Measurements from ENCODE around the gene TRAPPC14. TPM values are rescaled to one million over a fixed set of nuclear protein-coding genes. Genes with fewer than 3 reads are reported as not detected.
"Not testable (repeated sequence)": the region's sequence is repeated elsewhere in the genome, so short reads cannot be mapped to it uniquely, and the experiment has no call there.

TRAPPC14 gene
- total RNA-seq, 1 donor from 2014 or later = 5.3 TPM

DNA sequence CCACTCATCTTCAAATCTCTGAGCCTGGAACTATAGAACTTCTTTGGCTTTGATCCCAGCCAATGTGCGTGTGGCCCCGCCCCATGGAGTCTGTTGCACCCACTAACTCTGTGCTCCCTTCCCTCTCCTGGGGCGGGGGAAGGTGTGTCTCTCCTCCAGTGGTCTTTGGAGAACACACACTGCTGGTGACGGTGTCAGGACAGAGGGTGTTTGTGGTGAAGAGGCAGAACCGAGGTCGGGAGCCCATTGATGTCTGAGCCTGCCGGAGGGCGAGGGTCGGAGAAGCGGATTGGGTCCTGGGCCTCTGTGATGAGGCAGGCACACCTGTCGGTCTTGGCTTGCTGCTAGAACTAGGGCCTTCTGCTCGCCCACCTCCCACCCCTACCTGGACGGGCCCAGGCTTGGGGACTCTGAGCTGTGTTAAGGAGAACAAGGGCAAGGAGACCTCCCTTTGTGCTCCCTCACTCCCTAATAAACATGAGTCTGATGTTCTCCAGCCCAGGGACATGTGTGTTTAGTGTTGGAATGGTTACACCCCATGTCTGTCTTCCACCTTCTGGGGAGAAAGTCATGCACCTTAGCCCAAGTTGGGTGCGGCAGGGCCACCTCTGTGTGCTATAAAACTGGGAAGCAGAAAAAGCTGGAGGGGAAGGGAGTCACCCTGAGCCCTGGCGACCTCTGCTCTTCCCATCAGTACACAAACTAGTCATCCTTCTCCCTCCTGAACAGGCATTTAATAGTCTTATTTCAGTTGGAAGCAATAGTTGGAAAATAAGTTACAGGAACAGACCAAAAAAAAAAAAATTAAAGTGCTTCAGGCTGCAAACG, 4.6 kb downstream of the TRAPPC14 start:
- DNase-seq = no peak

DNA sequence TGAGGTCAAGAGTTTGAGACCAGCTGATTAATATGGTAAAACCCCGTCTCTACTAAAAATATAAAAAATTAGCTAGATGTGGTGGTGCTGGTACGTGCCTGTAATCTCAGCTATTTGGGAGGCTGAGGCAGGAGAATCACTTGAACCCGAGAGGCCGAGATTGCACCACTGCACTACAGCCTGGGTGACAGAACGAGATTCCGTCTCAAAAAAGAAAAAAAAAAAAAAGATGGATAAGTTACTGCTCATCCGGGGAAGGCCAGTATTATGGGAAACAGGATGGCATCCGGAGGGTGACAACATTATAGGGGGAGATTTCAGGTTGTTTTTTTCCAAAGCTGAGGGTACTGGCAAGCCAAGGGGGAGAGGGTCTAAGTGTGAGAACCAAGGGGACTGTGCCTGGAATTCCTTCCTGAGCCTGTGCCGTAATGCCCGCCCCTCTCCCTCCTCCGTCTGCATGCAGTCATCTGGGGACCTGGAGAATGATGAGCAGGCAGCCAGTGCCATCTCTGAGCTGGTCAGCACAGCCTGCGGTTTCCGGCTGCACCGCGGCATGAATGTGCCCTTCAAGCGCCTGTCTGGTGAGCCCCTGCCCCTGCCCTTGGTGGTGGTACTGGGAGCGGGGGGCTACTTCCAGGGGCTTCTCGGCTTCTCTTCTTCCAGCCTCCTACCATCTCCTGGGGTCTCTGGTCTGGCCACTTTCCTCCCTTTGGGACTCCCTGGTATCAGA, 5.4 kb downstream of the TRAPPC14 start:
- DNase-seq = no peak

DNA sequence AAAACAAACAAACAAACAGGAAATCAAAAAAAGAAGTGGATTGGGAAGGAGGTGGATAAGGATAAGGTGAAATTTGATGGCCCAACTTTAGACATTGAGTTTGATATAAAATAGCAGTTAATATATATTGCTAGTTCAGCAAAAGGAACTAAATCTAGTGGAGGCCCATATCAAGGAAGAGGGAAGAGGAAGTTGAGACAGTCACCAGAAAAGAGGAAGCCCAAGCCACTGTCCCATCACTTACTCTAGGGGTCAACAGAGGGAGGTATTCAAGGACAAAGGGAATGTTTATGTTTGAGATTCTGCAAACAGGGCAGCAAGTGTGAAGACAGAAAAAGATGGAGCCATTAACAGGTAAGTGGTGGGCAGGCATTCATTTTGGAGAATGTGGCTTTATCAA, 6.1 kb downstream of the TRAPPC14 start:
- no peak for DNase-seq

DNA sequence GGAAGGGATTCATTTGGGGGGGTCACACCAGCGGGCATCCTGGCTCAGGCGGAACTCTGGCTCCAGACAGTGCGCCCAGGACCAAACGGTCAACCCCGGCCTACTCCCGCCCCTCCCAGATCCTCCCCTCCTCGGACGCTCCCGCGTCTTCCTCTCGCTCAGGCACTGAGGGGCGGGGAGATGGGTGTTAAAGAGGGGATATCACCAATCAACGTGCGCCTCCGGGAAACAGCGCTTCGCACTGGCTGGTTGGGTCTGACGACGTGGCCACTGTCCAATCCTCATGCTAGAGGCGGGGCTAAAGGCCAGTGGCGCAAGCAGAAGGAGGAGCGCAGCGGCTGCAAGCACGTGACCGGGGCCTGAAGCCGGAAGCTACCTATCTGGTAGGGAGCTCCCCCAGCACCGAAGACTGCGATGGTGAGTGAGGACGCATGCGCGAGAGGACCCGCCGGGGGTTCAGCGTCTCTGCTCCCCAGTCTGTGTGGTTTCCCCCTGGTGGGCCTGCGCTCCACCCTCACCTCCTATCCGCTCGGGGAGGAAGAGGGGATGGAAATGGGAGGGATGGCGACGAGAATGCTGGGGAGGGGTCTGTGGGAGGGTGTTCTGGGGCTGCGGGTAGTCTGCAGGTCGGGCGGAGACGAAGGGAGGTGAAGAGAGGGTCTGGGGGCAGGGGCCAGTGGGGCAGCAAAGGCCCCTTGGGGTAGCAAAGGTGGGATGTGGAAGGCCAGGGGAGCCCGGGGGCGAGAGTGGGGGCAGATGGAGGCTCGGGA, 9.8 kb downstream of the TRAPPC14 start, which contains the start of gene LAMTOR4:
LAMTOR4 (plus strand) TSS at position 360 of the 770 bp plus-strand sequence; CDS start at position 415, 55 bp downstream.
- DNase-seq = peak; percentile 98

DNA sequence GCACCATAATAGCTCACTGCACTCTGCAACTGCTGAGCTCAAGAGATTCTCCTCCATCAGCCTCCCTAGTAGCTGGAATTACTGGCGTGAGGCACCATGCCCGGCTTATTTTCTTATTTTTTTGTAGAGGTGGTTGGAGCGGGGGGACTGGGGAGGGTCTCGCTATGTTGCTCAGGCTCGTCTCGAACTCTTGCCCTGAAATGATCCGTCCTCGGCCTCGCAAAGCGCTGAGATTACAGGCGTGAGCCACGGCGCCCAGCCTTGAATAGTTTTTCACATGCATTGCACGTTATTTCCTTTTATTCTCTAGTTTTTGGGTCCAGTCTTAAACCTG, 10.3 kb downstream of the TRAPPC14 start:
- no peak for DNase-seq

DNA sequence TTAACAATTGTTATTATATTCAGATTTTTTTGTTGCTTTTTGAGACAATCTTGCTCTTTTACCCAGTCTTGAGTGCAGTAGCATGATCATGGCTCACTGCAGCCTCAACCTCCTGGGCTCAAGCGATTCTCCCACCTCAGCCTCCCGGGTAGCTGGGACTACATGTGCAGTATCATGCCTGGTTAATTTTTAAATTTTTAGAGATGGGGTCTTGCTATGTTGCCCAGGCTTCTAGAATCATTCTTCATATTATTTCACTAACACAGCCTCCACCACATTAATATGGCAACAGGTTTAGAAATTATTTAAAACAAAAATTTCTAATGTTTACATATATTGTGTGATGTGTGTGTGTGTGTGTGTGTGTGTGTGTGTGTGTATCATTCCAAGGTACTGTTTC, 11.2 kb downstream of the TRAPPC14 start:
- DNase-seq = no peak

DNA sequence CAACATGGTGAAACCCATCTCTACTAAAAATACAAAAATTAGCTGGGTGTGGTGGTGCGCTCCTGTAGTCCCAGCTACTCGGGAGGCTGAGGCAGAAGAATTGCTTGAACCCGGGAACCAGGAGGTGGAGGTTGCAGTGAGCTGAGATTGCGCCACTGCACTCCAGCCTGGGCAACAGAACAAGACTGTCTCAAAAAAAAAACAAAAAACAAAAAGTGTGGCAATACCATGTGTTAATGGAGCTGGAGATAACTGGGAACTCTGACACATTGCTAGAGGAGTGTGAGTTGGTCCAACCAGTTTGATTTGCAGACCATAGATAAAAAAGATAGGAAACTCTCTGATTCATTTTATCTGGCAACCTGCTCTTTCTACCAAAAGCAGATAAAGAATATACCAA, 12.2 kb downstream of the TRAPPC14 start:
- not testable (repeated sequence) for DNase-seq

- DNase-seq = no peak
Observed at GRCh38 chr7:100142461-100142860, 16.1 kb downstream of the TRAPPC14 start.

DNA sequence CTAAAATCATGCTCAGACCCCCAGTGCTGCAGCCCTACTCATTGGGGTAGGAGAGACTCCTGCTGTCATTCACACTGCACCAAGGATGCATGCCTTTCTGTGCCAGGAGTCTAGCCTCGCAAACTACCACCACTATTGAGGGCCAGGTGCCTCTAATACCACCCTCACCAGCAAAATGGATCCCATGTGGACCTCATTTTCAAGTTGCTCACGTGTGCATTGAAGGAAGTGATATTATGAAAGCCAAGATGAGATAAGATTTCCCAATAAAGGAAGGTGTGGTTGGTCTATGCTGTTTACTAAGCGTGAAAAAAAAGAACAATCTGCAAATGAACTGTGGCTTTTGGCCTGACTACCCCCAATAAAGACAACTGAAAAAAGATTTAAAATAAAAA, 17.0 kb downstream of the TRAPPC14 start:
- DNase-seq = no peak

- DNase-seq = no peak
Observed at GRCh38 chr7:100137851-100138760, 20.4 kb downstream of the TRAPPC14 start.

GRCh38 chr7:100132697-100133151, 25.8 kb downstream of the TRAPPC14 start:
- DNase-seq = peak; percentile 33

DNA sequence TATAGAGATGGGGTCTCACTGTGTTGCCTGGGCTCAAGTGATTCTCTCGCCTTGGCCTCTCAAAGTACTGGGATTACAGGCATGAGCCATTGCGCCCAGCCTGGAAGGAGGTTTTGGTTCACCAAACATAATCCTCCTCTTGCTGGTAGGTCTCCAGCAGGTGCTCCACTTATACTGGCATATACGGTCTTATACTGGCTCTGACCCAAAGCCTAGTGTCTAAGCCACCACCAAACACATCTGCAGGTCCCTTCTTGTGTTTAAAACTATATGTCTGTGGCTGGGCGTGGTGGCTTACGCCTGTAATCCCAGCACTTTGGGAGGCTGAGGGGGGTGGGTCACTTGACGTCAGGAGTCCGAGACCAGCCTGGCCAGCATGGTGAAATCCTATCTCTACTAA, 26.4 kb downstream of the TRAPPC14 start:
- no peak for DNase-seq

DNA sequence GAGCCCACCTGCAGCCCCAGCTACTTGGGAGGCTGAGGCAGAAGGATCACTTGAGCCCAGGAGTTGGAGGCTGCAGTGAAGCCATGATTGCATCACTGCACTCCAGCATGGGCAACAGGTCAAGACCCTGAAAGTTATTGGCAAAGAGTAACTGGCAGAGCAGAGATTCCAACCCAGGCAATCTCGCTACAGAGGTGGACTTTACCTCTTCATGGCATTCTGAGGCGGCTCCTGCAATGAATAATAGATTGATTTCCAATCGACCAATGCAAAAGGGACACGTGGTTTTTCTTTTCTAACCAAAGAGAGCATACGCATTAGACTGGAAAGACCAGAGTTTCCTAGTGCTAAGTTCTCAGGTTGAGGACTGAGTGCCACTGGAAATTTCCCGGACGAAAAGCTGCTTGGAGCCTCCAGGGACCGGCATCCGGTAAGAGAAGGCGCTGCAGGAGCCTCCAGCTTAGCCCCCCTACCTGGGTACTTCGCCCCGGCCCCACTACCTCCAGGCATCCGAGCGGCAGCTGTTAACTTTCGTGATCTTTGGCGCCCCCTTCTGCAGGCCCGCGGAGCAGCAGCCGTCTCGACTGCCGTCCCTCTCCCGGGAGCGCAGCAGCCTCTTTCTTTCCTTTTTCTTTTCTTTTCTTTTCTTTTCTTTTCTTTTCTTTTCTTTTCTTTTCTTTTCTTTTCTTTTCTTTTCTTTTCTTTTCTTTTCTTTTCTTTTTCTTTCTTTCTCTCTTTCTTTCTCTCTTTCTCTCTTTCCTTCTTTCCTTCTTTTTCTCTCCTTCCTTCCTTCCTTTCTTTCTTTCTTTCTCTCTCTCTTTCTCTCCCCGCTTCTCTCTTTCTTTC, 27.7 kb downstream of the TRAPPC14 start:
- DNase-seq = no peak

DNA sequence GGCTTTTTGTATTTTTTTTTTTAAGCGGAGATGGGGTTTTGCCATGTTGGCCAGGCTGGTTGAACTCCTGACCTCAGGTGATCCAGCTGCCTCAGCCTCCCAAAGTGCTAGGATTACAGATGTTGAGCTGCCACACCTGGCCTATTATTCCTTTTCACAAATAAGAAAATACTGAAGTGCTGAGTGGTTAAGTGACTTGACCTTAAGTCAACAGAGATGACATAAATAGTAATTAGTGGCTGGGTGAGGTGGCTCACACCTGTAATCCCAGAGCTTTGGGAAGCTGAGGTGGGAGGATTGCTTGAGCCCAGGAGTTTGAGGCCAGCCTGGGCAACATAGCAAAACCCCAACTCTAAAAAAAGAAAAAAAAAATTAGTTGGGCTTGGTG, 28.3 kb downstream of the TRAPPC14 start:
- DNase-seq = not testable (repeated sequence)

DNA sequence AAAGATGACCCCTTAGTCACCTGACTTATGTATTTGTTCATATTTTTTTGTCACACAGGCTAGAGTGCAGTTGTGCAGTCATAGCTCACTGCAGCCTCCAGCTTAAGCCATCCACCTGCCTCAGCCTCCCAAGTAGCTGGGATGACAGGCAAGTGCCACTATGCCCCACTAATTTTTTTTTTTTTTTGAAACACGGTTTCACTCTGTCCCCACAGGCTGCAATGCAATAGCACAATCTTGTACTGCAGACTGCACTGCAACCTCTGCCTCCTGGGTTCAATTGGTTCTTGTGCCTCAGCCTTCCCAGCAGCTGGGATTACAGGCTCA, 29.9 kb downstream of the TRAPPC14 start:
- no peak for DNase-seq

DNA sequence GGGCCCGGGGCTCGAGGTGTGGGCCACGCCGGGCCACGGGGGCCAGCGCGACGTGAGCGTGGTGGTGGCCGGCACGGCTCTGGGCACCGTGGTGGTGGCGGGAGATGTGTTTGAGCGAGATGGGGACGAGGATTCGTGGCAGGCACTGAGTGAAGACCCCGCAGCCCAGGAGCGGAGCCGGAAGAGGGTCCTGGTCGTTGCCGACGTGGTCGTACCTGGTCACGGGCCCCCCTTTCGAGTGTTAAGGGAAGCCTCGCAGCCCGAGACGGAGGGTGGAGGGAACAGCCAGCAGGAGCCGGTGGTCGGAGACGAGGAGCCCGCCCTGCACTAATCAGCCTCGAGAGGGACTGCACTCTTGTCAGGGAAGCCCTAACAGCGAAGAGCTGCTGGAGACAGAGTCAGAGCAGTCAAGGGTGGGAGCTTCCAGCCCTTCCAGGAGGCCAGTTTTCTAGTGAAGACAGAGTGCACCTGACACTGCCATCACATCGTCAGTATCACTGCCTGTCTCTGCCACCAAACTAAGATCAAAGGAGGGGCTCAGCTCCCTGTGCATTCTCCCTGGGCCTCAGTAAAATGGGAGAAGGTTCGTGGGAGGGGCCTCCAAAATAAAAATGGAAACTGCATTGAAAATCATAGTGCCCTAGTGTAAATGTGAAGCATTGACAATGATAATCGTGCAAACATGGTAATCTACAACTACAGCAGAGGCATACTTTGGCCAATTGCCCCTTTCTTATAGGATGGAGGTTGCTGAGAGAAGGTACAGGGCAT, 30.5 kb downstream of the TRAPPC14 start:
- no peak for DNase-seq

GRCh38 chr7:100126931-100127865, 31.3 kb downstream of the TRAPPC14 start, which contains the start of gene MBLAC1:
Gene MBLAC1, plus strand, starts transcription at chr7:100126967. Its CDS starts 429 bp downstream, at chr7:100127396.
- peak; percentile 90 for DNase-seq

DNA sequence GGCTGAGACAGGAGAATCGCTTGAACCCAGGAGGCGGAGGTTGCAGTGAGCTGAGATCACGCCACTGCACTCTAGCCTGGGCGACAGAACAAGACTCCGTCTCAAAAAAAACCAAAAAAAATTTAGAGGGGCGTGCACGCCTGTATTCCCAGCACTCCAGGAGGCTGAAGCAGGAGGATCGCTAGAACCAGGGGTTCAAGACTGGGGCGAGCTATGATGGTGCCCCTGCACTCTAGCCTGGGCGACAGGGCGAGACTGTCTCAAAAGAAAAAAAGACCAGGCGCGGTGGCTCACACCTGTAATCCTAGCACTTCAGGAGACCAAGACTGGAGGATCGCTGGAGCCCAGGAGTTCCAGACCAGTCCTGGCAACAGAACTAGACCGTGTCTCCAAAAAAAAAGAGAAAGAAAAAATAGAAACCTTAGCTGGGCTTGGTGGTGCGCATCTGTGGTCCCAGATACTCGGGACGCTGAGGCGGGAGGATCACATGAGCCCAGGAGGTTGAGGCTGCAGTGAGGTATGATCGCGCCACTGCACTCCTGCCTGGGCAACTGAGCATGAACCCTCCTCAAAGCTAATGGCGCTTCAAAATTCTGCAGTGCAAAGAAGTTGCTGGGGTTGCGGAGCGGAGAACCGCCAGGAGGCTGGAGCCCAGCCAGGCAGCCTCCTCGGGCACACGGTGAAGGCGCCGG, 32.1 kb downstream of the TRAPPC14 start:
- no peak for DNase-seq
